Peyer's patch (tissue), 4 donors: ENCODE results near the gene MTIF2. TPM values are rescaled to one million over a fixed set of nuclear protein-coding genes. Genes with fewer than 3 reads are reported as not detected.
"Not testable (repeated sequence)": the region's sequence is repeated elsewhere in the genome, so short reads cannot be mapped to it uniquely, and the experiment has no call there.

Experiments used
- DNase-seq, 3 donors: peaks; one replicate each; pipeline ENCODE4 v3.0.0-alpha.2; 2017 to 2019
- H3K27ac ChIP-seq, 4 donors: fragments of 200-600 bp; sonication (generic); one replicate each; pipeline ENCODE4 v1.5.1; 2016 to 2019
- H3K27me3 ChIP-seq, 2 donors: fragments of 200-600 bp; sonication (generic); one replicate each; pipeline ENCODE4 v1.5.1; 2019
- H3K36me3 ChIP-seq, 3 donors: fragments of 200-600 bp; sonication (generic); one replicate each; pipeline ENCODE4 v1.5.1; 2016 to 2019
- H3K4me1 ChIP-seq, 4 donors: fragments of 200-600 bp; sonication (generic); one replicate each; pipeline ENCODE4 v1.5.1; 2016 to 2019
- H3K4me3 ChIP-seq, 4 donors: fragments of 200-600 bp; sonication (generic); 1 replicate in 3 of 4; 2 replicates in 1 of 4; pipeline ENCODE4 v1.5.1; 2016 to 2019; ENCODE audit warnings: mild to moderate bottlenecking in 1 of 4
- H3K9me3 ChIP-seq, 4 donors: fragments of 200-600 bp; sonication (generic); one replicate each; pipeline ENCODE4 v1.5.1; 2016 to 2019; ENCODE audit warnings: mild to moderate bottlenecking in 1 of 4
- POLR2A ChIP-seq, 2 donors: fragments of 450-650 bp; IDR thresholded peaks; one replicate each; pipeline ENCODE4 v1.5.1; 2017; ENCODE audit warnings: antibody characterized with exemption in 2 of 2, mild to moderate bottlenecking in 2 of 2, moderate library complexity in 2 of 2
- total RNA-seq, 4 donors: library from RNA; depleted of rRNA; stranded (reverse); fragments of >200 nt; gene quantifications; one replicate each; pipeline ENCODE4 v1.1.0, GENCODE V29; 2016
- TF ChIP-seq, protein P1 (sequence below), 6 experiments: fragments of 450-650 bp in 4 of 6; fragments of 200-600 bp in 2 of 6; sonication (generic) in 1 of 6; IDR thresholded peaks; one replicate each; pipeline ENCODE4 v1.5.1; 2017 to 2019; ENCODE audit warnings: antibody characterized with exemption in 6 of 6, mild to moderate bottlenecking in 3 of 6, moderate library complexity in 1 of 6

MTIF2 gene
- total RNA-seq, 4 donors from 2014 or later = 31.3 to 46.2 (median 34.6) TPM

DNA sequence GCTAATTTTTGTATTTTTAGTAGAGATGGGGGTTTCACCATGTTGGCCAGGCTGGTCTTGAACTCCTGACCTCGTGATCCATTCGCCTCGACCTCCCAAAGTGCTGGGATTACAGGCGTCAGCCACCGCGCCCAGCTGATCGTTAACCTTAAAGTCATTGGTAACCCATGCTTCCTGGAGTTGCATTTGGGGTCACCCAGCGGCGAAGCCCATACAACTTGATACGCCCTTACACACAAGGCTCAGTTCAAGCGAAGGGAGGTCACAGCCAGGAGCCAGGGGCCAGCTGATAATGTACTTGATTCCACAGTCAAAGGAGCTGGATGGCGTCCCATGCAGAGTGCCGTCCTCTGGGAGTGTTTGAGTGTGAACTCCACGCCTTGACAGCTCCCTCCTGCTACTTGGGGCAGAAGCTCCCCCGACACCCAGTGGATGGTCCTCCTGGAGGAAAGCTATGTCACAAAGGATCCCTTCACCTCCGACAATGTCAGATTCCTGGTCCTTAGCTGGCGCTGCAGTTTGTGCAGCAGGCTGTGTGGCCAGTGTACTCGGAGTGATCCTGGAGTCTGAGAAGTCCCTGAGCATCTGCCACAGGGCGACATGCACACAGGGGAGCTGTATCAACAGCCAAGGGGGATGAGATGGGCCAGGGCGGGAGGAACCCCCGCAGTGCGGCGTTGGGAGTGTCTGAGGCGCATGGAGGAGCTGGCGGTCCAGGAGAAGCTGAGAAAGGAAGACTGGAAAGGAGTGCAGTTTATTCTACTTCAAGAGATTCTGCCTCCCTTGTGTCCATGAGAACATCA is 44.9 kb downstream of the MTIF2 start:
- H3K27ac ChIP-seq = peak overlapping the region; percentile 91 to 96 (median 93)
- H3K4me1 ChIP-seq = peaks cover 0 to 3% (median 0%) of the 10 kb centered on the region in 4 donors
- no peaks in the 10 kb centered on the region for H3K9me3 ChIP-seq
- no peaks in the 10 kb centered on the region for H3K36me3 ChIP-seq
- no peaks in the 10 kb centered on the region for H3K27me3 ChIP-seq
- TF ChIP-seq, protein P1, sequence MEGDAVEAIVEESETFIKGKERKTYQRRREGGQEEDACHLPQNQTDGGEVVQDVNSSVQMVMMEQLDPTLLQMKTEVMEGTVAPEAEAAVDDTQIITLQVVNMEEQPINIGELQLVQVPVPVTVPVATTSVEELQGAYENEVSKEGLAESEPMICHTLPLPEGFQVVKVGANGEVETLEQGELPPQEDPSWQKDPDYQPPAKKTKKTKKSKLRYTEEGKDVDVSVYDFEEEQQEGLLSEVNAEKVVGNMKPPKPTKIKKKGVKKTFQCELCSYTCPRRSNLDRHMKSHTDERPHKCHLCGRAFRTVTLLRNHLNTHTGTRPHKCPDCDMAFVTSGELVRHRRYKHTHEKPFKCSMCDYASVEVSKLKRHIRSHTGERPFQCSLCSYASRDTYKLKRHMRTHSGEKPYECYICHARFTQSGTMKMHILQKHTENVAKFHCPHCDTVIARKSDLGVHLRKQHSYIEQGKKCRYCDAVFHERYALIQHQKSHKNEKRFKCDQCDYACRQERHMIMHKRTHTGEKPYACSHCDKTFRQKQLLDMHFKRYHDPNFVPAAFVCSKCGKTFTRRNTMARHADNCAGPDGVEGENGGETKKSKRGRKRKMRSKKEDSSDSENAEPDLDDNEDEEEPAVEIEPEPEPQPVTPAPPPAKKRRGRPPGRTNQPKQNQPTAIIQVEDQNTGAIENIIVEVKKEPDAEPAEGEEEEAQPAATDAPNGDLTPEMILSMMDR (IDR thresholded peaks at IDR 0.05) = no peak
- TF ChIP-seq POLR2A (IDR thresholded peaks at IDR 0.05) = no peak
- peak overlapping the region; percentile 76 to 92 (median 83) for H3K4me3 ChIP-seq
- DNase-seq = peak in 1 of 3 donors; percentile 50

DNA sequence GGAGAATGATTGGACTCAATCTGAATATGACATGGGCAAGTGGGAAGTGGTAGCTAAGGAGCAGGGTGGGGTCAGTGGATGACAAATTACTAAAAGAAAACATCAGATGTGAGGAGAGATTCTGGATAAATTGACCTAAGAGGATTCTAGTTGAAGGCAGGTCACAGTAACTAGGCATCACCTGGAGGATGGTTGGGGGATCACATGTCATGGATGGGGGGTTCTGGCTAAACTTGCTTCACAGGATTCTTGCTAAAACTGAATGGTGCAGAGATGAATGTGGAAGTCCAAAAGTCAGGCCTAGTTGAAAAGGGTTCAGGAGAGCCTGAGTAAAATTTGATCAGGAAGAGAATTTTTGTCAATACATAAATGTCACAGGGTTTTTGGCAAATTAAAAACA is 55.2 kb downstream of the MTIF2 start:
- no peak for DNase-seq
- Histone ChIP-seq H3K27me3 (no peaks in the 10 kb centered on the region), H3K9me3 (no peaks in the 10 kb centered on the region), H3K4me1 (no peaks in the 10 kb centered on the region), H3K4me3 (no peak overlapping the region), H3K36me3 (no peaks in the 10 kb centered on the region), H3K27ac (no peak overlapping the region)
- TF ChIP-seq, protein P1 (IDR thresholded peaks at IDR 0.05) = no peak
- no peak for TF ChIP-seq POLR2A (IDR thresholded peaks at IDR 0.05)

DNA sequence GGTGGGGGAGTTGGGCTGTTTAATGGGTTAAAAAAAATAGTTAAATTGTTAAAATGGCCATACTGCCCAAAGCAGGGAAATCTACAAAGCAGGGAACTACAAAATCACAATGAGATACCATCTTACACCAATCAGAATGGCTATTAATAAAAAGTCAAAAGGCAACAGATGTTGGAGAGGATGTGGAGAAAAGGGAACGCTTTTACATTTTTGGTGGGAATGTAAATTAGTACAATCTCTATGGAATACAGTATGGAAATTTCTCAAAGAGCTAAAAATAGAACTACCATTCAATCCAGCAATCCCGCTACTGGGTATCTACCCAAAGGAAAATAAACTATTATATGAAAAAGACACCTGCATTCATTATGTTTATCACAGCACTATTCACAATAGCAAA is 64.1 kb downstream of the MTIF2 start:
- H3K9me3 ChIP-seq = peaks cover 0 to 3% (median 0%) of the 10 kb centered on the region in 4 donors
- H3K27ac ChIP-seq = no peak overlapping the region
- no peaks in the 10 kb centered on the region for H3K27me3 ChIP-seq
- H3K4me3 ChIP-seq = no peak overlapping the region
- TF ChIP-seq POLR2A (IDR thresholded peaks at IDR 0.05) = no peak
- TF ChIP-seq, protein P1 (IDR thresholded peaks at IDR 0.05) = no peak
- no peaks in the 10 kb centered on the region for H3K4me1 ChIP-seq
- DNase-seq = no peak
- no peaks in the 10 kb centered on the region for H3K36me3 ChIP-seq

DNA sequence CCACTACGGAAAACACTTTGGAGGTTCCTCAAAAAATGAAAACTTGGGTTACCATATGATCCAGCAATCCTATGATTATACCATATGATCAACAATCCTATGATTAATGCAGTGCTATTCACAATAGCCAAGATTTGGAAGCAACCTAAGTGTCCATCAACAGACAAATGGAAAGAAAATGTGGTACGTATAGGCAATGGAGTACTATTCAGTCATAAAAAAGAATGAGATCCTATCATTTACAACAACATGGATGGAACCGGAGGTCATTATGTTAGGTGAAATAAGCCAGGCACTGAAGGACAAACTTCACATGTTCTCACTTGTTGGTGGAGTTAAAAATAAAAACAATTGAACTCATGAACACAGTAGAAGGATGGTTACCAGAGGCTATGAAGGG is 64.5 kb downstream of the MTIF2 start:
- Histone ChIP-seq H3K9me3 (peaks cover 0 to 7% (median 0%) of the 10 kb centered on the region in 4 donors), H3K36me3 (no peaks in the 10 kb centered on the region), H3K4me3 (no peak overlapping the region), H3K27me3 (no peaks in the 10 kb centered on the region), H3K4me1 (no peaks in the 10 kb centered on the region), H3K27ac (no peak overlapping the region)
- no peak for TF ChIP-seq POLR2A (IDR thresholded peaks at IDR 0.05)
- TF ChIP-seq, protein P1 (IDR thresholded peaks at IDR 0.05) = no peak
- no peak for DNase-seq

DNA sequence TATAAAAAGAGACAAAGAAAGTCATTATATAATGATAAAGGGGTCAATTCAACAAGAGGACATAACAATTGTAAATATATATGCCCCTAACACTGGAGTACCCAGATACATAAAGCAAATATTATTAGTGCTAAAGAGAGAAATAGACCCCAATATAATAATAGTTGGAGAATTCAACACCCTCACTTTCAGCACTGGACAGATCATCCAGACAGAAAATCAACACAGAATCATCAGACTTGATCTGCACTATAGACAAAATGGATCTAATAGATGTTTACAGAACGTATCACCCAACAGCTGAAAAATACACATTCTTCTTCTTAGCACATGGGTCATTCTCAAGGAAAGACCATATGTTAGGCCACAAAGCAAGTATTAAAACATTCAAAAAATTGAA is 68.6 kb downstream of the MTIF2 start:
- no peak for TF ChIP-seq POLR2A (IDR thresholded peaks at IDR 0.05)
- Histone ChIP-seq H3K27ac (no peak overlapping the region), H3K4me3 (no peak overlapping the region), H3K27me3 (no peaks in the 10 kb centered on the region), H3K9me3 (peaks cover 0 to 8% (median 0%) of the 10 kb centered on the region in 4 donors), H3K4me1 (no peaks in the 10 kb centered on the region), H3K36me3 (no peaks in the 10 kb centered on the region)
- DNase-seq = no peak

DNA sequence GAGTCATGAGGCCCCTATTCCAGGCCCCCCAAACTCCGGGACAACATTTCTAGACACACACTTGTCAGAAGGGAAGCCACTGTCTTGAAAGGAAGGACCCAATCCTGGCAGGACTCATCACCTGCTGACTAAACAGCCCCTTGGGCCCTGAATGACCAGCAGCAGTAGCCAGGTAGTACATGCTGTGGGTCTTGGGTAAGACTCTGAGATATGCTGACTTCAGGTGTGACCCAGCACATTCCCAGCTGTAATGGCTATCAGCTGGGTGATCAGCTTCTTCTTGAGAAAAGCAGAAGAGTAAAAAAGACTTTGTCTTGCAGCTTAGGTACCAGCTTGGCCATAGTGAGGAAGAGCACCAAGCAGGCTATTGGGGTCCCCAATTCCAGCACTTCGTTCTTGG is 72.5 kb downstream of the MTIF2 start:
- no peak for TF ChIP-seq POLR2A (IDR thresholded peaks at IDR 0.05)
- TF ChIP-seq, protein P1 (IDR thresholded peaks at IDR 0.05) = no peak
- peaks cover 0 to 8% (median 0%) of the 10 kb centered on the region in 4 donors for H3K9me3 ChIP-seq
- no peak overlapping the region for H3K27ac ChIP-seq
- no peaks in the 10 kb centered on the region for H3K4me1 ChIP-seq
- no peaks in the 10 kb centered on the region for H3K27me3 ChIP-seq
- H3K36me3 ChIP-seq = no peaks in the 10 kb centered on the region
- H3K4me3 ChIP-seq = no peak overlapping the region
- no peak for DNase-seq

DNA sequence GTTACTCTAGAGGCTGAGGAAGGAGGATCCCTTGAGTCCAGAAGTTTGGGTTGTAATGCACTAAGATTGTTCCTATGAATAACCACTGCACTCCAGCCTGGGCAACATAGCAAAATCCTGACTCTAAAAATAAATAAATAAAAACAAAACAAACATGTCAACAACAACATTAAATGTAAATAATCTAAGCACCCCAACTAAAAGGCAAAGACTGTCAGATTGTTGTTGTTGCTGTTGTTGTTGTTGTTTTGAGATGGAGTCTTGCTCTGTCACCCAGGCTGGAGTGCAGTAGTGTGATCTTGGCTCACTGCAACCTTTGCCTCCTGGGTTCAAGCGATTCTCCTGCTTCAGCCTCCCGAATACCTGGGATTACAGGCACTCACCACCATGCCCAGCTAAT is 77.1 kb downstream of the MTIF2 start:
- not testable (repeated sequence) for H3K36me3 ChIP-seq, H3K4me3 ChIP-seq, H3K4me1 ChIP-seq, H3K9me3 ChIP-seq, H3K27me3 ChIP-seq, H3K27ac ChIP-seq, DNase-seq

DNA sequence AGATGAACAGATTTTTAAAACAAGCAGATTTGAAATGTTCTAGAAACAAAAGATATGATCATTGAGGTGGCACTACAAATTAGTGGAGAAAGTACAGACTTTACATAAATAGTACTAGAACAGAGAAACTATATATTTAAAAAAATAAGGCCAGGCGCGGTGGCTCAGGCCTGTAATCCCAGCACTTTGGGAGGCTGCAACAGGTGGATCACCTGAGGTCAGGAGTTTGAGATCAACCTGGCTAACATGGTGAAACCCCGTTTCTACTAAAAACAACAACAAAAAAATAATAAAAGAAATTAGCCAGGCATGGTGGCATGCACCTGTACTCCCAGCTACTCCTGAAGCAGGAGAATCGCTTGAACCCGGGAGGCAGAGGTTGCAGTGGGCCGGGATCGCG is 82.2 kb downstream of the MTIF2 start:
- H3K9me3 ChIP-seq, H3K27me3 ChIP-seq, H3K36me3 ChIP-seq, H3K27ac ChIP-seq, H3K4me1 ChIP-seq, DNase-seq, H3K4me3 ChIP-seq: not testable (repeated sequence)
